NB4 (cell line): ENCODE results near the gene WFS1.

Experiments used
- DNase-seq: peaks from one replicate; pipeline ENCODE4 v3.0.0; 2010; ENCODE audit warnings: low read depth
- H3K4me3 ChIP-seq: one replicate; pipeline ENCODE4 v1.5.1; 2011; ENCODE audit warnings: mild to moderate bottlenecking, low read depth, low read length, moderate library complexity
- CTCF ChIP-seq: IDR thresholded peaks from one replicate; pipeline ENCODE4 v1.5.1; 2012; ENCODE audit warnings: low read depth, low read length
- MYC ChIP-seq: IDR thresholded peaks from 2 replicates; pipeline ENCODE4 v1.6.1; 2011; ENCODE audit warnings: low read depth, low read length
- POLR2A ChIP-seq: IDR thresholded peaks from 2 replicates; pipeline ENCODE4 v1.6.1; 2011; ENCODE audit warnings: mild to moderate bottlenecking; ENCODE audit not compliant: insufficient read length; ENCODE audit errors: extremely low read depth
- TF ChIP-seq, protein P1 (sequence below): IDR thresholded peaks from 2 replicates; pipeline ENCODE4 v1.6.1; 2011; ENCODE audit warnings: low read depth, low read length

WFS1 gene

GRCh38 chr4:6345866-6346265 lies 76.2 kb downstream of the WFS1 start:
- TF ChIP-seq CTCF: no peak
- TF ChIP-seq, protein P1, sequence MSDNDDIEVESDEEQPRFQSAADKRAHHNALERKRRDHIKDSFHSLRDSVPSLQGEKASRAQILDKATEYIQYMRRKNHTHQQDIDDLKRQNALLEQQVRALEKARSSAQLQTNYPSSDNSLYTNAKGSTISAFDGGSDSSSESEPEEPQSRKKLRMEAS: no peak
- no peak for TF ChIP-seq POLR2A
- TF ChIP-seq MYC: no peak
- DNase-seq: no peak
- no peak overlapping the region for H3K4me3 ChIP-seq

GRCh38 chr4:6346373-6347110 lies 76.9 kb downstream of the WFS1 start:
- TF ChIP-seq MYC: no peak
- TF ChIP-seq CTCF: no peak
- no peak for TF ChIP-seq POLR2A
- TF ChIP-seq, protein P1: no peak
- H3K4me3 ChIP-seq: no peak overlapping the region

DNA sequence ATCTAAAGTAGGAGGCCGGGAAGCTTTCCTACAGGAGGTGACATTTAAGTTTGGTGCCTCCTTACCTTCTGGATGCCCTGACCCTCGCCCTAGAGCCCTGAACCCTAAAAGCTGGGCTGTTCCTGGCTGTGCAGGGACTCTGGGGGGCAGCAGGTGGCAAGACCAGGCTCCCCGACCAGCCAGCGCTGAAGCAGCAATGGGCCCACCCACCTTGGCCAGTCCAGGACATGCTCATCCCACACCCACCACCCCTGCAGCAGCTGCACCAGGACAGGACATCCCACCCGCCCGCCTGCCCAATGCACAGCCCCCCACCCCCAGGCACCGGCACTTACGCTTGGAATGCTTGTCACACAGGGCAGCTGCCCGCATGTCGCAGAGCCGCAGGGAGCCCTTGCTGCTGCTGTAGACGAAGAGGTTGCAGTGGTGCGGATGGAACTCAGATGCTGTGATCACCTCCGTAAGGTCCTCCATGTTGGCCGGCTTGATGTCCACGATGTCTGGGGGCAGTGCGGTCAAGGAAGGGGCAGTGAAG lies 77.9 kb downstream of the WFS1 start:
- H3K4me3 ChIP-seq: no peak overlapping the region
- DNase-seq: no peak
- TF ChIP-seq MYC (no peak), POLR2A (no peak), CTCF (no peak)
- TF ChIP-seq, protein P1: no peak

More at GRCh38 chr4:6346373-6347110, 76.9 kb downstream of the WFS1 start:
- no peak for DNase-seq

DNA sequence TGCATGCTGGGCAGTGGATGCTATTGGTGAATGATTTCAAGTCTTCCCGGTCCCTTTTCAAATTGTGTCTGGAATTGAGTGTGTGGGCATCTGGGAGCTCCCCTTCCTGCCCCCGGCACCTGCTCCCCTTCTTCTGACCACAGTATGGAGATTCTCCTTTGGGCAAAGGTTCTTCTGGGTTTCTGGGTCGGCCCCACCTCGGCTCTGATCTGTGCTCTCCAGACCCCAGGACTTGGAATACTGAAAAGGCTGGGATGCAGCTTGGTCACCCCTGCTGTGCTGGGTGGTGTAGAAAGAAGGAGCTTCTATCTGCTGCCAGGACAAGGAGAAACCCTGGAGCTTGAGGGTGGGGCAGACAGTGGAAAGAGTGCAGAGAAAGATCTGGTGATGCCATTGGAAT lies 78.8 kb downstream of the WFS1 start:
- no peak for DNase-seq
- TF ChIP-seq POLR2A (no peak), CTCF (no peak), MYC (no peak)
- TF ChIP-seq, protein P1: no peak
- H3K4me3 ChIP-seq: no peak overlapping the region

- DNase-seq: no peak
- TF ChIP-seq MYC: no peak
- H3K4me3 ChIP-seq: no peak overlapping the region
These were observed 80.4 kb downstream of the WFS1 start for GRCh38 chr4:6349896-6350603.

DNA sequence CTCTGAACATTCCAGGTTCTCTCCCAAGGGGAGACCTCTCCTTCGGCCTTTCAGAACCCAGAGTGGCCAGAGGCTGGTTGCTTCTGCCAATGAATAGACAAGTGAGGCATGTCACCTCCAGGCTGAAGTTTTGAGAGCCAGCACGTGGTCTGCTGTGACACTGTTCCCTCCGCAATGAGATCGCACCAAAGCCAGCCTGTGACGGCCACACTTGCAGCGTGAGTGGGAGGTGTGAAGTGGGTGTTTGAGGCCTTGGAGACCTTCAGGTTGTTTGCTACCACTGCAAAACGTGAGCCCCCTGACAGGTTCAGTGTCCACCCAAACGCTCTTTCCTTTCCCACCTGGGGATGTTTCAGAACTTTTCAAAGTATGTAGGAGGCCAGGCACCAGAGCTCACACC lies 81.0 kb downstream of the WFS1 start:
- TF ChIP-seq, protein P1: no peak
- TF ChIP-seq POLR2A (no peak), CTCF (no peak), MYC (no peak)
- H3K4me3 ChIP-seq: no peak overlapping the region
- DNase-seq: no peak
